ENCODE results near the gene GPR143. TPM values are rescaled to one million over a fixed set of nuclear protein-coding genes. Genes with fewer than 3 reads are reported as not detected.

Gene GPR143
- polyA plus RNA-seq, 1 donor (not counting 4 experiments of a cell fraction or from before 2014, with no cell fraction given) = 0.33 TPM

- TF ChIP-seq CTCF (optimal IDR thresholded peaks at IDR 0.05 in 1 of 3, IDR thresholded peaks at IDR 0.05 in 1 of 3, conservative IDR thresholded peaks at IDR 0.05 in 1 of 3; ENCODE audit: extremely low read depth in 1 of 3, insufficient read depth in 2 of 3, low read length in 3 of 3) (no peak), EZH2 (IDR thresholded peaks at IDR 0.05; ENCODE audit: low read length) (no peak)
- Histone ChIP-seq H3K27me3 (ENCODE audit: control insufficient read depth, extremely low read depth, insufficient read depth, low read length) (no peaks in the 10 kb centered on the region), H3K9me3 (ENCODE audit: control insufficient read depth, low read depth, low read length) (no peaks in the 10 kb centered on the region), H3K27ac (ENCODE audit: control insufficient read depth, insufficient read depth, low read length) (no peak overlapping the region), H4K20me1 (ENCODE audit: control insufficient read depth, extremely low read depth, insufficient read depth, low read length) (no peaks in the 10 kb centered on the region), H3K79me2 (ENCODE audit: control insufficient read depth, insufficient read depth, low read length) (no peaks in the 10 kb centered on the region), H2AFZ (ENCODE audit: control insufficient read depth, low read length) (no peak overlapping the region), H3K9me1 (ENCODE audit: control insufficient read depth, extremely low read depth, insufficient read depth, low read length) (no peaks in the 10 kb centered on the region), H3K4me1 (ENCODE audit: control insufficient read depth, extremely low read depth, insufficient read depth, low read length) (no peaks in the 10 kb centered on the region), H3K4me2 (ENCODE audit: control insufficient read depth, extremely low read depth, insufficient read depth, low read depth, low read length) (no peak overlapping the region), H3K9ac (ENCODE audit: control insufficient read depth, extremely low read depth, insufficient read depth, low read length) (no peak overlapping the region), H3K4me3 (ENCODE audit: control insufficient read depth in 2 of 3, extremely low read depth in 1 of 3, insufficient read depth in 2 of 3, low read depth in 1 of 3, low read length in 3 of 3) (no peak overlapping the region), H3K36me3 (ENCODE audit: control insufficient read depth in 2 of 2, extremely low read depth in 1 of 2, insufficient read depth in 2 of 2, low read length in 2 of 2) (no peaks in the 10 kb centered on the region)
- DNase-seq (ENCODE audit: low read depth, low spot score) (no peak), FAIRE-seq (no peak)
- dilution Hi-C loops (cut with MboI; ENCODE audit: extremely low pct_ligation_motif_present, low sequenced_read_pairs) = no loop called here
Measured at GRCh38 chrX:9682861-9683260, 82.8 kb downstream of the GPR143 start.

- dilution Hi-C loops (cut with MboI; ENCODE audit: extremely low pct_ligation_motif_present, low sequenced_read_pairs) = no loop called here
Measured at GRCh38 chrX:9682456-9682855, 83.2 kb downstream of the GPR143 start.

More at GRCh38 chrX:9682456-9682855, 83.2 kb downstream of the GPR143 start:
- Histone ChIP-seq H3K9me3 (ENCODE audit: control insufficient read depth, low read depth, low read length) (no peaks in the 10 kb centered on the region), H3K27me3 (ENCODE audit: control insufficient read depth, extremely low read depth, insufficient read depth, low read length) (no peaks in the 10 kb centered on the region), H3K9me1 (ENCODE audit: control insufficient read depth, extremely low read depth, insufficient read depth, low read length) (no peaks in the 10 kb centered on the region), H2AFZ (ENCODE audit: control insufficient read depth, low read length) (no peak overlapping the region), H3K4me1 (ENCODE audit: control insufficient read depth, extremely low read depth, insufficient read depth, low read length) (no peaks in the 10 kb centered on the region), H4K20me1 (ENCODE audit: control insufficient read depth, extremely low read depth, insufficient read depth, low read length) (no peaks in the 10 kb centered on the region), H3K4me3 (ENCODE audit: control insufficient read depth in 2 of 3, extremely low read depth in 1 of 3, insufficient read depth in 2 of 3, low read depth in 1 of 3, low read length in 3 of 3) (no peak overlapping the region), H3K9ac (ENCODE audit: control insufficient read depth, extremely low read depth, insufficient read depth, low read length) (no peak overlapping the region), H3K27ac (ENCODE audit: control insufficient read depth, insufficient read depth, low read length) (no peak overlapping the region), H3K4me2 (ENCODE audit: control insufficient read depth, extremely low read depth, insufficient read depth, low read depth, low read length) (no peak overlapping the region), H3K36me3 (ENCODE audit: control insufficient read depth in 2 of 2, extremely low read depth in 1 of 2, insufficient read depth in 2 of 2, low read length in 2 of 2) (no peaks in the 10 kb centered on the region), H3K79me2 (ENCODE audit: control insufficient read depth, insufficient read depth, low read length) (no peaks in the 10 kb centered on the region)
- DNase-seq (ENCODE audit: low read depth, low spot score) (no peak), FAIRE-seq (no peak)
- TF ChIP-seq EZH2 (IDR thresholded peaks at IDR 0.05; ENCODE audit: low read length) (no peak), CTCF (optimal IDR thresholded peaks at IDR 0.05 in 1 of 3, IDR thresholded peaks at IDR 0.05 in 1 of 3, conservative IDR thresholded peaks at IDR 0.05 in 1 of 3; ENCODE audit: extremely low read depth in 1 of 3, insufficient read depth in 2 of 3, low read length in 3 of 3) (no peak)
